HEK293 (cell line): Measurements from ENCODE around the gene CPN2.

Experiments used
- ATF2 ChIP-seq: fragments of 450-650 bp; formaldehyde crosslinking; IDR thresholded peaks from 2 replicates; pipeline ENCODE4 v1.5.1; 2016; ENCODE audit warnings: missing biosample characterization, missing genetic modification characterization, low read depth
- BCL11A ChIP-seq: fragments of 450-650 bp; formaldehyde crosslinking; IDR thresholded peaks from 2 replicates; pipeline ENCODE4 v1.5.1; 2016; ENCODE audit warnings: low read depth, missing biosample characterization, missing genetic modification characterization
- KLF16 ChIP-seq: fragments of 450-650 bp; formaldehyde crosslinking; IDR thresholded peaks from 2 replicates; pipeline ENCODE4 v1.5.1; 2017; ENCODE audit warnings: missing biosample characterization, missing genetic modification characterization
- TCF7L2 ChIP-seq: IDR thresholded peaks from 2 replicates; pipeline ENCODE4 v1.6.1; 2011; ENCODE audit warnings: low read depth, mild to moderate bottlenecking, inconsistent platforms, low read length, moderate library complexity, borderline replicate concordance
- ZBTB11 ChIP-seq: fragments of 450-650 bp; formaldehyde crosslinking; conservative IDR thresholded peaks from 2 replicates; pipeline ENCODE4 v1.5.1; 2016; ENCODE audit warnings: low read depth, missing biosample characterization, missing genetic modification characterization
- ZBTB6 ChIP-seq: fragments of 450-650 bp; formaldehyde crosslinking; IDR thresholded peaks from 2 replicates; pipeline ENCODE4 v1.5.1; 2017; ENCODE audit warnings: missing biosample characterization, missing genetic modification characterization
- ZFP3 ChIP-seq: fragments of 450-650 bp; formaldehyde crosslinking; IDR thresholded peaks from 2 replicates; pipeline ENCODE4 v1.5.1; 2016; ENCODE audit warnings: low read depth, missing biosample characterization, missing genetic modification characterization
- ZNF140 ChIP-seq: fragments of 450-650 bp; formaldehyde crosslinking; IDR thresholded peaks from 2 replicates; pipeline ENCODE4 v1.5.1; 2016; ENCODE audit warnings: missing biosample characterization, missing genetic modification characterization
- ZNF157 ChIP-seq: fragments of 450-650 bp; formaldehyde crosslinking; IDR thresholded peaks from 2 replicates; pipeline ENCODE4 v1.5.1; 2016; ENCODE audit warnings: missing biosample characterization, missing genetic modification characterization
- ZNF341 ChIP-seq: fragments of 450-650 bp; formaldehyde crosslinking; IDR thresholded peaks from 2 replicates; pipeline ENCODE4; 2016; ENCODE audit warnings: low read depth, missing biosample characterization, missing genetic modification characterization
- ZNF426 ChIP-seq: fragments of 450-650 bp; formaldehyde crosslinking; IDR thresholded peaks from 2 replicates; pipeline ENCODE4 v1.5.1; 2017; ENCODE audit warnings: missing biosample characterization, missing genetic modification characterization, mild to moderate bottlenecking, inconsistent platforms, moderate library complexity
- ZNF571 ChIP-seq: fragments of 450-650 bp; formaldehyde crosslinking; IDR thresholded peaks from 2 replicates; pipeline ENCODE4 v1.5.0; 2017; ENCODE audit warnings: missing biosample characterization, missing genetic modification characterization
- ZNF621 ChIP-seq: fragments of 450-650 bp; formaldehyde crosslinking; IDR thresholded peaks from 2 replicates; pipeline ENCODE4 v1.5.1; 2017; ENCODE audit warnings: missing biosample characterization, missing genetic modification characterization
- ZNF629 ChIP-seq: fragments of 450-650 bp; formaldehyde crosslinking; IDR thresholded peaks from 2 replicates; pipeline ENCODE4 v1.5.1; 2017; ENCODE audit warnings: missing biosample characterization, missing genetic modification characterization
- ZNF76 ChIP-seq: fragments of 450-650 bp; formaldehyde crosslinking; IDR thresholded peaks from 2 replicates; pipeline ENCODE4; 2016; ENCODE audit warnings: low read depth, missing biosample characterization, missing genetic modification characterization, borderline replicate concordance
- ZSCAN18 ChIP-seq: fragments of 450-650 bp; formaldehyde crosslinking; IDR thresholded peaks from 2 replicates; pipeline ENCODE4 v1.5.1; 2016; ENCODE audit warnings: missing biosample characterization, missing genetic modification characterization
- TF ChIP-seq, protein P1 (sequence below): fragments of 450-650 bp; formaldehyde crosslinking; IDR thresholded peaks from 2 replicates; pipeline ENCODE4 v1.5.1; 2016; ENCODE audit warnings: missing biosample characterization, missing genetic modification characterization
- TF ChIP-seq, protein P2 (sequence below): fragments of 450-650 bp; formaldehyde crosslinking; optimal IDR thresholded peaks from 2 replicates; pipeline ENCODE3; 2016; ENCODE audit warnings: missing biosample characterization, mild to moderate bottlenecking, missing genetic modification characterization
- TF ChIP-seq, protein P3 (sequence below): fragments of 450-650 bp; formaldehyde crosslinking; IDR thresholded peaks from 2 replicates; pipeline ENCODE4; 2016; ENCODE audit warnings: missing biosample characterization, missing genetic modification characterization
- TF ChIP-seq, protein P4 (sequence below): fragments of 450-650 bp; formaldehyde crosslinking; IDR thresholded peaks from 2 replicates; pipeline ENCODE4 v1.5.1; 2017; ENCODE audit warnings: missing biosample characterization, missing genetic modification characterization
- TF ChIP-seq, protein P5 (sequence below): fragments of 450-650 bp; formaldehyde crosslinking; IDR thresholded peaks from 2 replicates; pipeline ENCODE4 v1.5.1; 2017; ENCODE audit warnings: missing biosample characterization, missing genetic modification characterization

The CPN2 gene

DNA sequence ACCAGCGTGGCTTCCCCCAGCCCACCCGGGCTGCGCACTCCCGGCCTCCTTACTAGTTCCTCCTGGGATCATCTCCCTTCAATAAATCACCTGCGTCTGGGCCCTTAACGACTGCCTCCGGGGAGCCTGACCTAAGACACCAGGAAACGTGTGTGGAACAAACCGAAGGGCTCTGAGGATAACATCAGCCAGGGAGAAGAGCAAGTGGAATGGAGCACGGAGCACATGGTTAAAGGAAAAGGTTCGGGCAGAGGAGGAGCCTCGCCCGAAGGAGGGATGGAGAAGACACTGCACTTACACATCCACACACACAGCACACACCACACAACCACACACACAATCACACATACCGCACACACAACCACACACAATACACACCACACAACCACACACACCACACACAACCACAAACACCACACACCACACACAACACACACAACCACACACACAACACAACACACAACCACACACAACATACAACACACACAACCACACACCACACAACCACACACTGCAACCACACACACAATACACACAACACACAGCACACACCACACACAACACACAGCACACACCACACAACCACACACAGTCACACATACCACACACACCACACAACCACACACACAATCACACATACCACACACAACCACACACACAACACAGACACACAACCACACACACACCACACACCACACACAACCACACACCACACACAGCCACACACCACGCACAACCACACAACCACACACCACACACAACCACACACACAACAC, 24.7 kb downstream of the CPN2 start (continued):
- TF ChIP-seq ZBTB11, result no peak
- TF ChIP-seq, protein P1, sequence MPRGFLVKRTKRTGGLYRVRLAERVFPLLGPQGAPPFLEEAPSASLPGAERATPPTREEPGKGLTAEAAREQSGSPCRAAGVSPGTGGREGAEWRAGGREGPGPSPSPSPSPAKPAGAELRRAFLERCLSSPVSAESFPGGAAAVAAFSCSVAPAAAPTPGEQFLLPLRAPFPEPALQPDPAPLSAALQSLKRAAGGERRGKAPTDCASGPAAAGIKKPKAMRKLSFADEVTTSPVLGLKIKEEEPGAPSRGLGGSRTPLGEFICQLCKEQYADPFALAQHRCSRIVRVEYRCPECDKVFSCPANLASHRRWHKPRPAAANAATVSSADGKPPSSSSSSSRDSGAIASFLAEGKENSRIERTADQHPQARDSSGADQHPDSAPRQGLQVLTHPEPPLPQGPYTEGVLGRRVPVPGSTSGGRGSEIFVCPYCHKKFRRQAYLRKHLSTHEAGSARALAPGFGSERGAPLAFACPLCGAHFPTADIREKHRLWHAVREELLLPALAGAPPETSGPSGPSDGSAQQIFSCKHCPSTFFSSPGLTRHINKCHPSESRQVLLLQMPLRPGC (tag by site-specific recombination), result peak; percentile 70
- no peak for TF ChIP-seq ATF2
- no peak for TF ChIP-seq ZNF629
- TF ChIP-seq, protein P2, sequence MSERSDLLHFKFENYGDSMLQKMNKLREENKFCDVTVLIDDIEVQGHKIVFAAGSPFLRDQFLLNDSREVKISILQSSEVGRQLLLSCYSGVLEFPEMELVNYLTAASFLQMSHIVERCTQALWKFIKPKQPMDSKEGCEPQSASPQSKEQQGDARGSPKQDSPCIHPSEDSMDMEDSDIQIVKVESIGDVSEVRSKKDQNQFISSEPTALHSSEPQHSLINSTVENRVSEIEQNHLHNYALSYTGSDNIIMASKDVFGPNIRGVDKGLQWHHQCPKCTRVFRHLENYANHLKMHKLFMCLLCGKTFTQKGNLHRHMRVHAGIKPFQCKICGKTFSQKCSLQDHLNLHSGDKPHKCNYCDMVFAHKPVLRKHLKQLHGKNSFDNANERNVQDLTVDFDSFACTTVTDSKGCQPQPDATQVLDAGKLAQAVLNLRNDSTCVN, result no peak
- no peak; the same call in none of the 2 replicates for TF ChIP-seq ZNF76 (tag by site-specific recombination)
- no peak for TF ChIP-seq TCF7L2
- peak; percentile 92 for TF ChIP-seq ZNF571 (tag by site-specific recombination)
- no peak for TF ChIP-seq ZBTB6 (tag by site-specific recombination)
- TF ChIP-seq, protein P3, sequence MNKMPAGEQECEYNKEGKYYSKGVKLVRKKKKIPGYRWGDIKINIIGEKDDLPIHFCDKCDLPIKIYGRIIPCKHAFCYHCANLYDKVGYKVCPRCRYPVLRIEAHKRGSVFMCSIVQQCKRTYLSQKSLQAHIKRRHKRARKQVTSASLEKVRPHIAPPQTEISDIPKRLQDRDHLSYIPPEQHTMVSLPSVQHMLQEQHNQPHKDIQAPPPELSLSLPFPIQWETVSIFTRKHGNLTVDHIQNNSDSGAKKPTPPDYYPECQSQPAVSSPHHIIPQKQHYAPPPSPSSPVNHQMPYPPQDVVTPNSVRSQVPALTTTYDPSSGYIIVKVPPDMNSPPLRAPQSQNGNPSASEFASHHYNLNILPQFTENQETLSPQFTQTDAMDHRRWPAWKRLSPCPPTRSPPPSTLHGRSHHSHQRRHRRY, result peak; percentile 72; the same call in 1 of the 2 replicates
- no peak for TF ChIP-seq BCL11A (tag by site-specific recombination)
- TF ChIP-seq ZNF341 (tag by site-specific recombination), result no peak
- 0 out of 2 replicates have a peak, but pooled peaks have one; percentile 37 for TF ChIP-seq ZFP3 (tag by site-specific recombination)
- 0 out of 2 replicates have a peak, but pooled peaks have one; percentile 70 for TF ChIP-seq ZNF621
- peak; percentile 51 for TF ChIP-seq ZNF157
- TF ChIP-seq ZNF140 (tag by site-specific recombination), result no peak
- TF ChIP-seq KLF16, result no peak
- TF ChIP-seq, protein P4, sequence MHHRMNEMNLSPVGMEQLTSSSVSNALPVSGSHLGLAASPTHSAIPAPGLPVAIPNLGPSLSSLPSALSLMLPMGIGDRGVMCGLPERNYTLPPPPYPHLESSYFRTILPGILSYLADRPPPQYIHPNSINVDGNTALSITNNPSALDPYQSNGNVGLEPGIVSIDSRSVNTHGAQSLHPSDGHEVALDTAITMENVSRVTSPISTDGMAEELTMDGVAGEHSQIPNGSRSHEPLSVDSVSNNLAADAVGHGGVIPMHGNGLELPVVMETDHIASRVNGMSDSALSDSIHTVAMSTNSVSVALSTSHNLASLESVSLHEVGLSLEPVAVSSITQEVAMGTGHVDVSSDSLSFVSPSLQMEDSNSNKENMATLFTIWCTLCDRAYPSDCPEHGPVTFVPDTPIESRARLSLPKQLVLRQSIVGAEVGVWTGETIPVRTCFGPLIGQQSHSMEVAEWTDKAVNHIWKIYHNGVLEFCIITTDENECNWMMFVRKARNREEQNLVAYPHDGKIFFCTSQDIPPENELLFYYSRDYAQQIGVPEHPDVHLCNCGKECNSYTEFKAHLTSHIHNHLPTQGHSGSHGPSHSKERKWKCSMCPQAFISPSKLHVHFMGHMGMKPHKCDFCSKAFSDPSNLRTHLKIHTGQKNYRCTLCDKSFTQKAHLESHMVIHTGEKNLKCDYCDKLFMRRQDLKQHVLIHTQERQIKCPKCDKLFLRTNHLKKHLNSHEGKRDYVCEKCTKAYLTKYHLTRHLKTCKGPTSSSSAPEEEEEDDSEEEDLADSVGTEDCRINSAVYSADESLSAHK (tag by site-specific recombination), result no peak
- peak; percentile 62; the same call in 1 of the 2 replicates for TF ChIP-seq ZSCAN18
- TF ChIP-seq ZNF426 (tag by site-specific recombination), result no peak
- TF ChIP-seq, protein P5, sequence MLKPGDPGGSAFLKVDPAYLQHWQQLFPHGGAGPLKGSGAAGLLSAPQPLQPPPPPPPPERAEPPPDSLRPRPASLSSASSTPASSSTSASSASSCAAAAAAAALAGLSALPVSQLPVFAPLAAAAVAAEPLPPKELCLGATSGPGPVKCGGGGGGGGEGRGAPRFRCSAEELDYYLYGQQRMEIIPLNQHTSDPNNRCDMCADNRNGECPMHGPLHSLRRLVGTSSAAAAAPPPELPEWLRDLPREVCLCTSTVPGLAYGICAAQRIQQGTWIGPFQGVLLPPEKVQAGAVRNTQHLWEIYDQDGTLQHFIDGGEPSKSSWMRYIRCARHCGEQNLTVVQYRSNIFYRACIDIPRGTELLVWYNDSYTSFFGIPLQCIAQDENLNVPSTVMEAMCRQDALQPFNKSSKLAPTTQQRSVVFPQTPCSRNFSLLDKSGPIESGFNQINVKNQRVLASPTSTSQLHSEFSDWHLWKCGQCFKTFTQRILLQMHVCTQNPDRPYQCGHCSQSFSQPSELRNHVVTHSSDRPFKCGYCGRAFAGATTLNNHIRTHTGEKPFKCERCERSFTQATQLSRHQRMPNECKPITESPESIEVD (tag by site-specific recombination), result no peak
